ENCODE measurements around the gene MVK. TPM values are rescaled to one million over a fixed set of nuclear protein-coding genes. Genes with fewer than 3 reads are reported as not detected.

The MVK gene
- total RNA-seq, 3 donors from 2014 or later, result 18.9 to 30.0 (median 29.8) TPM

DNA sequence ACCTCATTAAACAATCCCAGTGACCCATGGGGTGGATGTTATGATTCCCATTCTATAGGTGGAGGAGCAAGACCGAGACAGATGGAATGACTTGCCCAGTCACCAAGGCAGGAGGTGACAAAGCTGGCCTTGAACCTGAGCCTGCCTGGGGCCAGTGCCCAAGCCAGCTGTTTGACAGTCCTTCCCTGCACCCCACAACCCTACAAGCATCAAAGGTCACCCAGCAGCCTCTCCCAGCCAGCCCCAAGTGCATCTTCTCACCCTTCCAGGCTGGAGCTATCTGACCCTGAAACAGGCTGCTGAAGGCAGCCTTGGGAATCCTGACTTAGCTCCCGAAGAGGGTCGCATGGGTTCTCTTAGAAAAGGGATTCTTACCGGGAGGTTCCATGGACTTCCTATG, 20.6 kb upstream of the MVK start:
- no peaks in the 10 kb centered on the region for H3K9me3 ChIP-seq
- H3K4me3 ChIP-seq, result no peak overlapping the region
- no peaks in the 10 kb centered on the region for H3K4me1 ChIP-seq (ENCODE audit: low read depth)
- ATAC-seq, result no peak
- intact Hi-C loops (cut with DNase I, micrococcal nuclease), result no loop called here
- DNase-seq, result no peak
- TF ChIP-seq, protein P1, sequence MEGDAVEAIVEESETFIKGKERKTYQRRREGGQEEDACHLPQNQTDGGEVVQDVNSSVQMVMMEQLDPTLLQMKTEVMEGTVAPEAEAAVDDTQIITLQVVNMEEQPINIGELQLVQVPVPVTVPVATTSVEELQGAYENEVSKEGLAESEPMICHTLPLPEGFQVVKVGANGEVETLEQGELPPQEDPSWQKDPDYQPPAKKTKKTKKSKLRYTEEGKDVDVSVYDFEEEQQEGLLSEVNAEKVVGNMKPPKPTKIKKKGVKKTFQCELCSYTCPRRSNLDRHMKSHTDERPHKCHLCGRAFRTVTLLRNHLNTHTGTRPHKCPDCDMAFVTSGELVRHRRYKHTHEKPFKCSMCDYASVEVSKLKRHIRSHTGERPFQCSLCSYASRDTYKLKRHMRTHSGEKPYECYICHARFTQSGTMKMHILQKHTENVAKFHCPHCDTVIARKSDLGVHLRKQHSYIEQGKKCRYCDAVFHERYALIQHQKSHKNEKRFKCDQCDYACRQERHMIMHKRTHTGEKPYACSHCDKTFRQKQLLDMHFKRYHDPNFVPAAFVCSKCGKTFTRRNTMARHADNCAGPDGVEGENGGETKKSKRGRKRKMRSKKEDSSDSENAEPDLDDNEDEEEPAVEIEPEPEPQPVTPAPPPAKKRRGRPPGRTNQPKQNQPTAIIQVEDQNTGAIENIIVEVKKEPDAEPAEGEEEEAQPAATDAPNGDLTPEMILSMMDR (IDR thresholded peaks at IDR 0.05), result no peak
- no peaks in the 10 kb centered on the region for H3K36me3 ChIP-seq (ENCODE audit: low read depth)

DNA sequence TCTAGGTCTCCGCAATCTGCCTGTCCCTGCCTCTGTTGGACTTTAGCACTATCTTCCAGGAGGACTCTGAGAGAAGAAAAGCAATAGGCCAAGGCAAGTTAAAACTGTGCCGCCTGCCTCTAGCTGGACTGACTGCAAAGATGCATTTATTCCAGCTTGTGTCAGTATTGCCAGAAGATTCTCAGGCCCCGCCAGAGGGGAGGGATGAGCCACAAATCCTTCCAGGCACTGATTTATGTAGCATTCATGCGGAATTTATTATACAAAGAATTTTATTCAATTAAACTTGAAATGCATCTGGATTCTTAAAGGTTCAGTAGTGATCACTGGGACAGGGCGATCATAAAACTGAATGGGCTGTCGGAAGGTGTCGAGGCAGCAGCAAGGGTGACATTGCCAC, 20.1 kb upstream of the MVK start:
- TF ChIP-seq, protein P1 (IDR thresholded peaks at IDR 0.05), result no peak
- peaks cover 4% of the 10 kb centered on the region for H3K4me1 ChIP-seq (ENCODE audit: low read depth)
- no peak overlapping the region for H3K4me3 ChIP-seq
- H3K9me3 ChIP-seq, result no peaks in the 10 kb centered on the region
- no peak for DNase-seq
- no peaks in the 10 kb centered on the region for H3K36me3 ChIP-seq (ENCODE audit: low read depth)
- intact Hi-C loops (cut with DNase I, micrococcal nuclease), result no loop called here
- no peak for ATAC-seq

DNA sequence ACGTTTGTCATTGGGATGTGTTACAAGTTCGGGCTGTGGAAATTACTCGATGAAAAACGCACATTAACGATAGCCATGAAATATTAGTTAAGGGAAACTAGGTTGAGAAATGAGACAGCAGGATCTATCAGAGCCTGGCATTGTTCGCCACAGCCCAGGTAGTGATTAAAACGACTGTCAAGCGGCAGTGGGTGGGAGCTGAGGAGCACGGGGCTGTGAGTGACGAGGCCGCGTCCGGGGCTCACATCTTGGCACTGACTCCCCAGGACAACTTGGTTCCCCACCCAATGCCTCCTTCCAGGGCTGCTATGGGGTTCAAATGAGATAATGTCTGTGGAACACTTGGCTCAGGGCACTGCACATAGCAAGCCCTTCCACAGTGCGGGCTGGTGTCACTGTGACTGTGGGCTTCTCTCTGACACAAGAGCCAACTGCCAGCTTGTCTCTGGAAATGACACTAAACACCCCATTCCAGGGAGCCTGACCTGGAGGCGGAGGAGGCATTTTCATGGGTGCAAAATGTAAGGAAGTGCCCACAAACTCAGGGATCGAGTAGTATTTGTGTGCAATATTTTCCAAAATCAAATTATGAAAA, 19.6 kb upstream of the MVK start:
- H3K4me3 ChIP-seq, result no peak overlapping the region
- intact Hi-C loops (cut with DNase I, micrococcal nuclease), result no loop called here
- peaks cover 8% of the 10 kb centered on the region for H3K4me1 ChIP-seq (ENCODE audit: low read depth)
- ATAC-seq (no peak), DNase-seq (no peak)
- no peaks in the 10 kb centered on the region for H3K36me3 ChIP-seq (ENCODE audit: low read depth)
- no peaks in the 10 kb centered on the region for H3K9me3 ChIP-seq
- TF ChIP-seq, protein P1 (IDR thresholded peaks at IDR 0.05), result no peak

DNA sequence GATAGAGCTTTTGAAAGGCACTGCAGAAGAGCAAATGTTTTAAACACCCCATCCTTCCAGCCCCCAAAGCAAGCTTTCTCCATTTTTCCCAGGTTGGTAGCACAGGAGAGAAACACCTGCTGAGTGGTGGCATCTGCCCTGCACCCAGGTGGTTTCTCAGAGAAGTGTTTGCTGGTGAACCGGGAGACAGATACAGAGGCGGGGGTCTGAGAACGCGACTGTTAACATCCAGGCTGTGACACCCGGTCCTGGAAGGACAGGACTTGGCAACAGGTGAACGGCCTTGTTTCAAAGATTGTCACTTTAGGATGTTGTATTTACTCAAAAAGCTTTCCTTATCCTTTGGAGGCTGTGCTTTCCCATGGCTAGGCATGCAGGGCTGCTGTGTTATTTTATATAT, 18.8 kb upstream of the MVK start:
- Histone ChIP-seq H3K36me3 (ENCODE audit: low read depth) (no peaks in the 10 kb centered on the region), H3K4me3 (no peak overlapping the region), H3K9me3 (no peaks in the 10 kb centered on the region), H3K4me1 (ENCODE audit: low read depth) (peaks cover 8% of the 10 kb centered on the region)
- TF ChIP-seq, protein P1 (IDR thresholded peaks at IDR 0.05), result no peak
- ATAC-seq (no peak), DNase-seq (no peak)
- intact Hi-C loops (cut with DNase I, micrococcal nuclease), result no loop called here

DNA sequence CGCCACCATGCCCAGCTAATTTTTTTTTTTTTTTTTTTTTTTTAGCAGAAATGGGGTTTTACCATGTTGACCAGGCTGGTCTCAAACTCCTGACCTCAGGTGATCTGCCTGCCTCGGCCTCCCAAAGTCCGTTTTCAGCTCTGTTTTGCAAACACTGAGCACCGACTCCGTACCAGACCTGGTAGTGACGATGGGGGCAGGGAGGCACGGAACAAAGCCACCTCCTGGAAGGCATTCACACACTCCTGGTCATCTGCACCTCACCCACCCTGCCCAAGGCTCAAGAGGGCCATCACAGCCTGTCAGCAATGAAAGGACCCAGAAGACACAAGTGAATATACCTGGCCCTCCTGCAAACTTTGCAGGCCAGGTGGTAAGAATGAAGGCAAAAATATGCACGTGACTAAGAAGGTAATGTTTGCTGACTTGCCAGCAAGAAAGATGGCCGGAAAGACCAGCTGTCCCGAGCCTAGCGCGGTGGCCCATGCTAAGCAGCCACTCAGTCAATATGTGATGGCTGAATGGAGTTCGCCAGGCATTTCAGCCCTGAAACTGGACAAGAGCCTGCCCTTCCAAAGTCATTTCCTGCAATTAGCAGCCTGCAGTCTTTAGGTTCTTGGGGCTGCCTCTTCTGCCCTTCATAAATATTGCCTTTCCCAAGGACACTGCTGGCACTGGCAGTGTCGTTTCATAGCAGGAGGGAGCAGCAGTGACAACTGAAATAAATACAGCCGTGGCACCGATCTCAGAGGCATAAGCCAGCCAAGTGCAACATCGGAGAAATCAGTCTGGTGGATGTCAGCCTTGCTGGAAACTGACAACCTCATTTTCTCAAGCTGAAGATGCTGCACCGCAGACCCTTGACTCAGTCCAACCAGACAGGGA, 17.9 kb upstream of the MVK start:
- intact Hi-C loops (cut with DNase I, micrococcal nuclease), result no loop called here
- ATAC-seq, result no peak

More for the DNA sequence above, 17.9 kb upstream of the MVK start:
- no peaks in the 10 kb centered on the region for H3K36me3 ChIP-seq (ENCODE audit: low read depth)
- peaks cover 8% of the 10 kb centered on the region for H3K4me1 ChIP-seq (ENCODE audit: low read depth)
- TF ChIP-seq, protein P1 (IDR thresholded peaks at IDR 0.05), result no peak
- no peaks in the 10 kb centered on the region for H3K9me3 ChIP-seq
- no peak for DNase-seq
- no peak overlapping the region for H3K4me3 ChIP-seq

Data from mucosa of descending colon (tissue), 3 donors.